Measurements from ENCODE around the gene ANKRD34C.

The ANKRD34C gene

GRCh38 chr15:79322945-79323344, 40.4 kb downstream of the ANKRD34C start:
- ATAC-seq (ENCODE audit: low read depth) (no peak), DNase-seq (ENCODE audit: low spot score) (no peak)
- Histone ChIP-seq H3K27ac (ENCODE audit: poor library complexity, severe bottlenecking) (no peak overlapping the region), H3K4me1 (ENCODE audit: insufficient read depth, poor library complexity, severe bottlenecking) (no peaks in the 10 kb centered on the region), H3K9me3 (ENCODE audit: severe bottlenecking) (no peaks in the 10 kb centered on the region), H3K27me3 (ENCODE audit: insufficient read depth, poor library complexity, severe bottlenecking) (no peaks in the 10 kb centered on the region), H3K36me3 (ENCODE audit: low read depth) (peaks cover 82% of the 10 kb centered on the region), H3K4me3 (ENCODE audit: severe bottlenecking) (no peak overlapping the region)
- no peak for TF ChIP-seq CTCF (IDR thresholded peaks at IDR 0.05; ENCODE audit: poor library complexity, severe bottlenecking)

DNA sequence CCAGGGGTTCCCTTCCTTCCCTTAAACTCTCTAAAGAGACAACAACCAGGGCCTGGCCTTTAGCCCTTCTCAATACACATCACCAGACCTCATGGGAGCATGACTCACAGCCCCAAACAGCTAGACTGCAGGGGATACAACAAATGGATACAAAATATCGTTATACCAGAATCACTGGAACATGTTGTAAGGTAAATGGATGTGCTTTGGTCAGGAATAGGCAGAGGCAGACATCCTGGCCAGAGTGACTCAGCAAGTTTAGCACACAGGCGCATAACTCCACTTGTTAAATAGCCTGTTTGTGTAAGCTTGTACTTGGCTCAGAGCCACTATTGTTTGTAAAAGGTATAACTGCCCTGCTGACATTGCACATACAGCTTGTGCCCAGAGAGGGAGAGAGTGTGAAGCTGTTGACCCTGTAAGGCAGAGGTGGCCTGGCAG, 46.7 kb downstream of the ANKRD34C start:
- ATAC-seq (ENCODE audit: low read depth) (peak; percentile 66), DNase-seq (ENCODE audit: low spot score) (no peak)
- Histone ChIP-seq H3K27ac (ENCODE audit: poor library complexity, severe bottlenecking) (peak overlapping the region; percentile 37), H3K27me3 (ENCODE audit: insufficient read depth, poor library complexity, severe bottlenecking) (no peaks in the 10 kb centered on the region), H3K9me3 (ENCODE audit: severe bottlenecking) (no peaks in the 10 kb centered on the region), H3K4me3 (ENCODE audit: severe bottlenecking) (no peak overlapping the region), H3K4me1 (ENCODE audit: insufficient read depth, poor library complexity, severe bottlenecking) (peaks cover 10% of the 10 kb centered on the region), H3K36me3 (ENCODE audit: low read depth) (peaks cover 23% of the 10 kb centered on the region)
- TF ChIP-seq CTCF (IDR thresholded peaks at IDR 0.05; ENCODE audit: poor library complexity, severe bottlenecking), result no peak
